ENCODE data around the gene FTL.

DNA sequence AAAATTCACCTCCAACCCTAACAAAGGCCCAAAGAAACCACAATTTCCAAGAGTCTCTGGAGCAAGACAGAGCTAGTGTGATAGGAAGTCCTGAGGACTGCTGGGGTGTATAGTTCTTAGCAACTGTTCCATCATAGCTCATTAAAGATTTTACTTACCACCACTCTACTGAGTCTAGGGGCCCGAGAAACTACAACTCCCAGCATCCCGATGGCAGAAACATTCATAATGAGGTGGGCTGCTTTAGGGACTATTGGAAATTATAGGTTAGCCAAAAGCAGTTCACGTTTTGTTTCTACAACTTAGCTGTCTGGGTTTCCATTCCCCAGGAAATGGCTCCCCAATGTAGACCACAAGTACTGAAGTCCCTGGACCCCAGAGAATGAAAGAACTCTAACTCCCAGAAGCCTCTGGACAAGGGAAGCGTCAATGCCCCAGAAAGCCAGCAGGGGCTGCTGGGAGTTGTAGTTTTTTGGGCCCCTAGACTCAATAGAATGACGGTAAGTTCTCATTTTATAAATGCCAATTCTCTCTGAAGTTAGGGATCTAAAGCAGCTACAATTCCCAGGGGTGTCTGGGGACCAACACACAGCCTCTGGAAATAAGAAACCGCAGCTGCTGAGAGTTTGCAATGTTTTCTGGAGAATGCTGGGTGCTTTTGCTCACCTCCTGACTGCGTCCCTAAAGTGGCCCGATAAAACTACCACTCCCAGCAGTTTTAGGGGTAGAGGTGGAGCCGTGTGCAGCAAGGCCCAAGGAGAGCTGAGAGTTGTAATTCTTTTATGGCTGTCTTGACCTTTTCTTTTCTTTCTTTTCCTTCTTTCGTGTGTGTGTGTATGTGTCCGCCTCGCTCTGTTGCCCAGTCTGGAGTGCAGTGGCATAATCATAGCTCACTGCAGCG is 11.1 kb downstream of the FTL start:
- TF ChIP-seq, protein P1, sequence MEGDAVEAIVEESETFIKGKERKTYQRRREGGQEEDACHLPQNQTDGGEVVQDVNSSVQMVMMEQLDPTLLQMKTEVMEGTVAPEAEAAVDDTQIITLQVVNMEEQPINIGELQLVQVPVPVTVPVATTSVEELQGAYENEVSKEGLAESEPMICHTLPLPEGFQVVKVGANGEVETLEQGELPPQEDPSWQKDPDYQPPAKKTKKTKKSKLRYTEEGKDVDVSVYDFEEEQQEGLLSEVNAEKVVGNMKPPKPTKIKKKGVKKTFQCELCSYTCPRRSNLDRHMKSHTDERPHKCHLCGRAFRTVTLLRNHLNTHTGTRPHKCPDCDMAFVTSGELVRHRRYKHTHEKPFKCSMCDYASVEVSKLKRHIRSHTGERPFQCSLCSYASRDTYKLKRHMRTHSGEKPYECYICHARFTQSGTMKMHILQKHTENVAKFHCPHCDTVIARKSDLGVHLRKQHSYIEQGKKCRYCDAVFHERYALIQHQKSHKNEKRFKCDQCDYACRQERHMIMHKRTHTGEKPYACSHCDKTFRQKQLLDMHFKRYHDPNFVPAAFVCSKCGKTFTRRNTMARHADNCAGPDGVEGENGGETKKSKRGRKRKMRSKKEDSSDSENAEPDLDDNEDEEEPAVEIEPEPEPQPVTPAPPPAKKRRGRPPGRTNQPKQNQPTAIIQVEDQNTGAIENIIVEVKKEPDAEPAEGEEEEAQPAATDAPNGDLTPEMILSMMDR (IDR thresholded peaks at IDR 0.05), result no peak
- TF ChIP-seq EZH2 (IDR thresholded peaks at IDR 0.05), result no peak
- TF ChIP-seq EZH2phosphoT487 (IDR thresholded peaks at IDR 0.05), result no peak

All from neural progenitor cell (in vitro differentiated cells).